Measurements from ENCODE around the gene GALNT13.

GALNT13 gene

GRCh38 chr2:154132827-154133226, 261.1 kb downstream of the GALNT13 start:
- no peak for DNase-seq

GRCh38 chr2:154133823-154134222, 262.1 kb downstream of the GALNT13 start:
- DNase-seq = no peak

- no peak for DNase-seq
Measured at GRCh38 chr2:154140249-154141025, 268.7 kb downstream of the GALNT13 start.

- DNase-seq = no peak
Measured at GRCh38 chr2:154142480-154142879, 270.8 kb downstream of the GALNT13 start.

GRCh38 chr2:154143105-154143504, 271.4 kb downstream of the GALNT13 start:
- no peak for DNase-seq

- DNase-seq = no peak
Measured at GRCh38 chr2:154158101-154158500, 286.4 kb downstream of the GALNT13 start.

GRCh38 chr2:154161286-154161685, 289.6 kb downstream of the GALNT13 start:
- DNase-seq = no peak

GRCh38 chr2:154170400-154170799, 298.7 kb downstream of the GALNT13 start:
- DNase-seq = no peak

- DNase-seq = no peak
Measured at GRCh38 chr2:154173164-154173563, 301.4 kb downstream of the GALNT13 start.

- no peak for DNase-seq
Measured at GRCh38 chr2:154173919-154174318, 302.2 kb downstream of the GALNT13 start.

GRCh38 chr2:154182008-154182407, 310.3 kb downstream of the GALNT13 start:
- no peak for DNase-seq

- no peak for DNase-seq
Measured at GRCh38 chr2:154187948-154188347, 316.2 kb downstream of the GALNT13 start.

- DNase-seq = no peak
Measured at GRCh38 chr2:154189953-154190352, 318.2 kb downstream of the GALNT13 start.

GRCh38 chr2:154193246-154193645, 321.5 kb downstream of the GALNT13 start:
- DNase-seq = no peak

GRCh38 chr2:154194909-154195643, 323.4 kb downstream of the GALNT13 start:
- DNase-seq = no peak

- no peak for DNase-seq
Measured at GRCh38 chr2:154195644-154196195, 324.0 kb downstream of the GALNT13 start.

GRCh38 chr2:154198866-154199265, 327.1 kb downstream of the GALNT13 start:
- DNase-seq = no peak

GRCh38 chr2:154203206-154203605, 331.5 kb downstream of the GALNT13 start:
- DNase-seq = no peak

GRCh38 chr2:154203902-154204301, 332.2 kb downstream of the GALNT13 start:
- no peak for DNase-seq

GRCh38 chr2:154207288-154208047, 335.7 kb downstream of the GALNT13 start:
- no peak for DNase-seq

GRCh38 chr2:154223726-154224125, 352.0 kb downstream of the GALNT13 start:
- no peak for DNase-seq

- DNase-seq = no peak
Measured at GRCh38 chr2:154226931-154227330, 355.2 kb downstream of the GALNT13 start.

Data from right hindlimb (tissue), 1 donor.